OCI-M2 (cell line): ENCODE measurements around the gene GPR157.
"Not testable (repeated sequence)": the region's sequence is repeated elsewhere in the genome, so short reads cannot be mapped to it uniquely, and the experiment has no call there.

Source experiments
- DNase-seq: peaks from one replicate; lab custom pipeline; 2025; ENCODE audit not compliant: unreplicated experiment; lab: John Stamatoyannopoulos, UW

GPR157 gene

GRCh38 chr1:9128520-9129265 lies at the start of gene GPR157:
TSS of gene GPR157 (minus strand) at chr1:9129102. CDS start at chr1:9129027, 75 bp downstream.
- DNase-seq, result no peak

GRCh38 chr1:9174762-9175161 lies 45.9 kb upstream of the GPR157 start:
- no peak for DNase-seq

- no peak for DNase-seq
Observed at GRCh38 chr1:9174243-9174642, 45.3 kb upstream of the GPR157 start.

GRCh38 chr1:9169601-9170137 lies 40.8 kb upstream of the GPR157 start:
- no peak for DNase-seq

- DNase-seq, result no peak
Observed at GRCh38 chr1:9167638-9168037, 38.7 kb upstream of the GPR157 start.

GRCh38 chr1:9166289-9167235 lies 37.7 kb upstream of the GPR157 start:
- DNase-seq, result no peak

- no peak for DNase-seq
Observed at GRCh38 chr1:9165396-9165795, 36.5 kb upstream of the GPR157 start.

GRCh38 chr1:9164919-9165318 lies 36.0 kb upstream of the GPR157 start:
- DNase-seq, result no peak

GRCh38 chr1:9164532-9164900 lies 35.6 kb upstream of the GPR157 start:
- no peak for DNase-seq

GRCh38 chr1:9161963-9162362 lies 33.1 kb upstream of the GPR157 start:
- no peak for DNase-seq

GRCh38 chr1:9161342-9161741 lies 32.4 kb upstream of the GPR157 start:
- DNase-seq, result no peak

- no peak for DNase-seq
Observed at GRCh38 chr1:9160079-9160717, 31.3 kb upstream of the GPR157 start.

GRCh38 chr1:9155879-9156278 lies 27.0 kb upstream of the GPR157 start:
- no peak for DNase-seq

- DNase-seq, result not testable (repeated sequence)
Observed at GRCh38 chr1:9155405-9155804, 26.5 kb upstream of the GPR157 start.

- DNase-seq, result no peak
Observed at GRCh38 chr1:9153152-9153551, 24.2 kb upstream of the GPR157 start.

GRCh38 chr1:9152535-9152934 lies 23.6 kb upstream of the GPR157 start:
- DNase-seq, result no peak

GRCh38 chr1:9151328-9151860 lies 22.5 kb upstream of the GPR157 start:
- DNase-seq, result no peak

GRCh38 chr1:9150582-9151327 lies 21.9 kb upstream of the GPR157 start:
- DNase-seq, result no peak

- no peak for DNase-seq
Observed at GRCh38 chr1:9149837-9150581, 21.1 kb upstream of the GPR157 start.

GRCh38 chr1:9149151-9149550 lies 20.2 kb upstream of the GPR157 start:
- no peak for DNase-seq
